GM18517 (cell line): Measurements from ENCODE around the gene CYTL1.
"Not testable (repeated sequence)": the region's sequence is repeated elsewhere in the genome, so short reads cannot be mapped to it uniquely, and the experiment has no call there.

Source experiments
- ATAC-seq: cut with Tn5 transposase; IDR thresholded peaks from one replicate; pipeline ENCODE4 v1.9.1; 2021; ENCODE audit warnings: mild to moderate bottlenecking, moderate library complexity; ENCODE audit not compliant: unreplicated experiment

CYTL1 gene

DNA sequence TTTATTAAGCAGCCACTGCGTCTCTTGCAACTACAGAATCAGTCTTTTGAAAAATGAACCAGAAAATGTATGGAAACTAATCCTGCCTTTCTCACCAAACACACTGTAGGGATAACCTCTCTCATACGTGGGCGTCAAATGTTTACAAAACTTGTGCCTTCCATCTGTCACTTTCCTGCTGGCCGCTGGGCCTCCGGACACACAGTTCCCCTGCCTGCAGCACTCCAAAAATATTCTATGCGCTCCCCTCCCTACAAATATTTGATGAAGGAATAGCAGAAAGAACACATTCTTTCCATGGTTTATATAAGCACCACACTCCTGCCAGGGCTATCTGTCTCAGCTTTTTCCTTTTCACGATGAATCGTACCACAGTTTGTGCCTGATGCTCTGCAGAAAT lies 14.9 kb upstream of the CYTL1 start:
- ATAC-seq, result no peak

DNA sequence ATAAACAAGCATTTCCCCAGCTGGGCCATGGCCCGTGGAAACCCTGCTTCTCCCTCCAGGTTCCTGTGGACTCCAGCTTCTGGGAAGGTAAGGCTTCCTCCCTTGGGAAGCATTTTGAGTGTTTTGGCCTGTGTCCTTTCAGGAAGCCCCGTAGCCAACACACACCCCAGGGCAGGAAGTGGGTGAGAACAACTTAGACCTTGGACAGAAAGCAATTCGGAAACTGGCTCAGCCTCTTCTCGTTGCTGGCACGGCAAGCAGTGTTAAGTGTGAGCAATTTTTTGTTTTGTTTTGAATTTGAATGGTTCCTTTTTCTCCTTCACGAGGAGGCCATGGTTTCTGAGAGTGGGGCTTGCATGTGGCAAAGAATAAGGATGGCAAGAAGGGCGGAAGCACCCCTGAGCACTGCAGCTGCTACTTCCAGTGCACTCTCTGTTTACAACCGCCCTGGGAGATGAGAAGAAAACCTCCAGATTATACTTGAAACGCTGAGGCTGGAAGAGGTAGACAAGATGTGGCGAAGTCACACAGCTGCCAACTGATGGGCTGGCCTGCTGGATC lies 14.1 kb upstream of the CYTL1 start:
- ATAC-seq, result no peak

DNA sequence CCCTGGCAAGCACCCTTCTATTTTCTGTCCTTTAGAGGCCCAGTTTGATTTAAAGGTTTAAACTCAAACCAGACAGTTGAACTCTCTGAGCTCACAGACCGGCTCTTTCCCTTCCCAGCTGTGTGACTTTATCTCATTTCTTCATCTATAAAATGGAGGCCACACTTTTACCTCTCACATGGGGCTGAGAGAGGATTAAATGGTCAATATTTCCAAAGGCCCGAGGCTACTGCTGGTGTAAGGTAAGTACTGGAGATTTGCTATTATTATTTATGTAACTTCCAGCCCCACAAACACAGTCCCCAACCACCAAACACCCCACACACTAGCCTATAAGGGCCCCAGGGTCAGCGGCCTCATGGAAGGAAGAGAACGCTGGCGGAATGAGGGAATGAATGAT lies 13.6 kb upstream of the CYTL1 start:
- ATAC-seq, result no peak

DNA sequence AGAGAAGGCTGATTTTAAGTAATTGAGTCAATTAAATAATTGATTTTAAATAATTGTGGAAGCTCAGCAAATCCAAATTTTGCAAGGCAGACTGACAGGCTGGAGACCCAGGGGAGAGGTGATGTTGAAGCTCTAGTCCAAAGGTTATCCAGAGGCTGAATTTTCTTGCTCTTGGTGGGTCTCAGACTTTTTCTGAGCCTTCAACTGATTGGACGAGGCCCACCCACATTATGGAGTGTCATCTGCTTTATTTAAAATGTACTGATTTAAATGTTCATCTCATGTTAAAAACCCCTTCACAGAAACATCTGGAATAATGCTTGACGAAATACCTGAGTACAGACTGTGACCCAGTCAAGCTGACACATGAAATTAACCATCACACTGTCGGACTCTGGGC lies 11.7 kb upstream of the CYTL1 start:
- no peak for ATAC-seq

DNA sequence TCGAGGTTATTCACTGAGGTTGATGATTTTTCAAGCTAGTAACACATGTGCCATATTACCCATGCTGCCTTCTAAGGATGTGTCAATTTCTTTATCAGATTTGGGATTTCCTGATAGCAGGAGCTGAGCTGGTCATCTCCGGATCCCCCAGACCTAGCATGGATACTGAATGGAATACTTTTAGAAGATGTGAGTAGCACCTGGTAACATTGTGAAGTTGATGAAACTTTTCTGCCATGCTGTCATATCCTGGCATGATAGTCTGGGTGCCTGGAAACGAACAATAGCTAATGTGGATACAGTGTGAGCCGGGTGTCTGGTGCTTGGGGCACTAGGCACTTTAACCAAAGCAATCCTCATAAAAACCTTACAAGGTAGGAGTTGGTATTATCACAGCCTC lies 11.0 kb upstream of the CYTL1 start:
- ATAC-seq, result no peak

DNA sequence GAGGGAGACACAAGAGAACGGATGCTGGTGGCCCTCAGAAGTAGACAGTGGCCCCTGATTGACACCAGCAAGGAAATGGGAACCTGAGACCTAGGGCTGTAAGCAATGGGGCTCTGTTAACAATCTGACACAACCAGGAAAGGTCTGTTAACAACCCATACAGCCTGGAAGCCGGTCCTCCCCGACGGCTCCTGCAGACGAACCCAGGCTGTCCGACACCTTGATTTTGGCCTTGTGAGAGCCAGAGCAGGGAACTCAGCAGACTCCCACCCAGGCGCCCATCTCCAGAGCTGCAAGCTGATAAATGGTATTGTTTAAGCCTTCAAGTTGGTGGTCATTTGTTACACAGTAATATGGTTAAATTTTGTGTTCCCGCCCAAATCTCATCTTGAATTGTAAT lies 10.2 kb upstream of the CYTL1 start:
- no peak for ATAC-seq

DNA sequence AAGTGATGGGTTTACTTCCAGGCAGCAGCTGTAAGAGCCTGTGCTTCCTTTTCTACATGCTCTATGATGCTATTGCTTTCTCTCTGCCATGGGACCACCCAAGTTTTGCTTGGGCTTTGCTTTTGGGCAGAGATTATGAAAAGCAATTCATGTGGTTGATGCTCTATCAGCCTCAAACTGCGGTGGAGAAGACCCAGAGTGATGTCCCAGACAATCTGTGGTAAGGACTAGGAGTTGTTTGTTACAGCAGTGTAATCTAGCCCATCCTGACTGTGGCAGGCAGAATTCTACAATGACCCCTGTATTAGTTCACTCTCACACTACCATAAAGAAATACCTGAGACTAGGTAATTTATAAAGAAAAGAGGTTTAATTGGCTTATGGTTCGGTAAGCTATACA lies 9.2 kb upstream of the CYTL1 start:
- ATAC-seq, result no peak

DNA sequence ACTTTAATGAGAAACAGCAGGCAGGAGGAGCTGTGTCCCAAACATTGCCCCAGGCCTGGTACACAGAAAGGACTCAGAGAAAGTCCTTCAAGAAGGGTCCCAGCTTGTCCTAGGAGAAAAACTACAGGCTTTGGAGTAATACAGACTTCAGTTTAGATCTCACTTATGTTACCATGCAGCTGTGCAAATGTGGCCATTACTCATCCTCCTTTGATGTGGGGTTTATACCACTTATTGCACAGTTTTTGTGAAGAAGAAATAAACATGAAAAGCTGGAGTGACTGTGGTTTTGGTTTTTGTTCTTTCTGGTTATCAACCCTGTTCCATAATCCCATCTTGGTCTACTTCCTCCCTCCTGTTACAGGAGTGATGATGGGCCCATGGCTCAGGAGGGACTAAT lies 8.1 kb upstream of the CYTL1 start:
- no peak for ATAC-seq

DNA sequence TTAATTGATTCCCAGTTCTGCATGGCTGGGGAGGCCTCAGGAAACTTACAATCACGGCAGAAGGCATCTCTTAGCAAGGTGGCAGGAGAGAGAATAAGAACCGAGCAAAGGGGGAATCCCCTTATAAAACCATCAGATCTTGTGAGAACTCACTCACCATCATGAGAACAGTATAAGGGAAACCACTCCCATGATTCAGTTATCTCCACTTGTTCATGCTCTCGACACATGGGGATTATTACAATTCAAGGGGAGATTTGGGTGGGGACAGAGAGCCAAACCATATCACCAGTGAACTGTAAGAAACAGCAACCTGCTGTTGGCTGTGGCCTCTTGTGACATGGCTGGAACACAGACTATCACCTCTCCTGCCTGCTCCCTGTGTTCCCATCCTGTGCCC lies 7.1 kb upstream of the CYTL1 start:
- ATAC-seq, result no peak

DNA sequence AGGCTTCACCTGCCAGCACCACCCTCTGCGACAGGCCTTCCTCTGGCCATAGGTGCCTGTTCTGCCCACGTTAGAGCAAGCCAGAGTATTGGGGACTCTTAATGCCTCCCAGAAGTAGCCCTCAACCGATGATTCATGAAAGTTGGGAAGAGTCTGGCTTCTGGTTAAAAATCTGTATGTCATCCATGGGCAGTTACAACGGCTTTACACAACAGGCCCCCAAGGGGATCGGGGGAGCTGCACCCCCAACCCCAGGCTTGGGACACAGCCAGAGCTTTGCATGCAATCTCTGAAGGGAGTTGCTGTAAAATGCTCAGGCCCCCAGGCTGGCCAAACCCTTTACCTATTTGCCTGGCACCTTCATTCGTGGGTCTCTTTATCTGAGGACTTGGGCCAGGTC lies 5.4 kb upstream of the CYTL1 start:
- ATAC-seq, result no peak

DNA sequence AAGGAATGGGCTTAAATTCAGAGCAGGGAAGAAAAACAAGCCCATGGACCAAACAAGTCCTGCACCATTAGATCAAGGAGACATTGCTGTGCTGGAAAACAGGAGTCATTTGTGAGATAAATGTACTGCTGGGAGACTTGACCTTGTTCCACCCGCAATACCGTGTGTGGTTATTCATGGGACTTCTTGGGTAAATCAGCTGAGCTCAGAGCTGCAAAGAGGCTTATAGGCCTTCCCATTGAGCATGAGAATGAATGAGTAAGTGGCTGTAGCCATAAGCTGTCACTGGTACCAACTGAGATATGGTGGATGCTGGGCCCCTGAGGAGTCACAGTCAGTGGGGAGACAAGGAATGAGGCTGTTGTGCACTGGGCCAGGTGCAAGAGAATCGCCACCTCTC lies 2.3 kb upstream of the CYTL1 start:
- ATAC-seq, result no peak

DNA sequence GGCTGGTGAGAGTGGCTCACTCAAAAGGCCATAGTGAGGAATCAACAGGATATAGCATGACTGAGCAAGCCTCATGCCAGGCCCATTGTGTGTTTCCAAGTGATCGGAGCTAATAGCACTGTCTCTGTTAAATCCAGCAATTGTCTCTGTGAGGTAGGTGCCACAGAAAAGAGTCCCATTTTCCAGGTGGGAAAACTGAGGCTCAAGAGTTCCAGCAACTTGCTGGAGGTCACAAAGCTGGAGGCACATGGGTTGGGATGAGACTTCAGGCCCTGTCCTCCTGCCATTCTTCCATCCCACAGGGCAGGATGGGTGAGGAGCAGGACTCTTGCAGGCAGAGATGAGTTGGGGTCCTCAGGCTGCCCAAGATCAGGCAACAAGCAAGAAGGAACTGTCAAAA lies 1.1 kb upstream of the CYTL1 start:
- ATAC-seq, result no peak

DNA sequence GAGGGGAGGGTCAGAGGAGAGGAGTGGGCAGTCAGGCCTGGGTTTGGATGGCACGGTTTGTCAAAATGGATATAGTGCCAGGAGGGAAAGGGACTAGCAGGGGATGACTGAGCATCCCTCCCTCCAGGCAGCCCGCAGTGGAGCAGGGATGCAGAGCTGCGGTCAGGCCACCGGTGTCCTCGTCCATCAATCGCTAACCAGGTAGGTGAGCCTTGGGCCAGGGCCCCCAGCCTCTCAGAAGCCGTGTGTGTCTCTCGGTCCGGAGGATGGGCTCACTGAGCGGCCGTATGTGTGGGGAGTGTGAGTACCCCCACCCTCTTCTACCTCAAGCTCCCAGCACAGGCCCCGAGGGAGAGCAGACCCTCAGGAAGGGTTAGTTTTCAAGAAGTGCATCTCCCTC lies 538 bp upstream of the CYTL1 start:
- no peak for ATAC-seq

DNA sequence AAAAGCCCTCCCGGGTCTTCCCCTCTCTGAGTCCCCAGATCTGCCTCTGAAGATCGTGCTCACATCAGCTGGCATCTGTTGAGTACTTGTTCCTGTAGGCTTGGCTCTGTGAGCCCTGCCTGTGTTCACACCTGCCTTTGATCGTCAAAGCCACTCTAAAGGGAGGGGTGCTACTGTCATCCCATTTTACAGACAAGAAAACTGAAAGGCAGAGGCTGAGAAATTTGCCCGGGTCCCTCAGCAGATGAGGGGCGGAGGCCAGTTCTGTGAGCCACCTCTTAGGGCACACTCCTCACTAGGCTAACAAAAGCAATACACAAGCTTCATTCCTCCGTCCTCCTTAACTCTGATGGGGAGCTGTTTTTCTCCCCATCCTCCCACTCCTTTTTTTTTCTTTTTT lies 655 bp downstream of the CYTL1 start:
- no peak for ATAC-seq

DNA sequence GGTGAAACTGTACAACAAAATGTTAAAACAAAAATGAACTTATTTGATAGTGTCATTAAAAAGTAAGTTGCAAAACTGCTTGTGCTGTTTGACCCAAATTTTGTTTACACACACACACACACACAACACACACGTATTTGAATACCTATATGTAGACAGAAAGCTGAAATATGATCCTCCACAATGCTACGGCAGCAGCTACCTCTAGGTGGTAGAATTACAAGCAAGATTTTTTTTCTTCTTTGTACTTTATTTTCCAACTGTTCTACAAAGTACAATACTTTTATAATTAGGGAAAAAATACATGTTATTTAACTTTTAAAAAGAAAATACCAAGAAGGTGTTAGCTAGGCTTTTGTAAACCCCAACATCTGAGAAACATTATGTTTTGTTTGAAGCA lies 1.2 kb downstream of the CYTL1 start:
- ATAC-seq, result no peak

DNA sequence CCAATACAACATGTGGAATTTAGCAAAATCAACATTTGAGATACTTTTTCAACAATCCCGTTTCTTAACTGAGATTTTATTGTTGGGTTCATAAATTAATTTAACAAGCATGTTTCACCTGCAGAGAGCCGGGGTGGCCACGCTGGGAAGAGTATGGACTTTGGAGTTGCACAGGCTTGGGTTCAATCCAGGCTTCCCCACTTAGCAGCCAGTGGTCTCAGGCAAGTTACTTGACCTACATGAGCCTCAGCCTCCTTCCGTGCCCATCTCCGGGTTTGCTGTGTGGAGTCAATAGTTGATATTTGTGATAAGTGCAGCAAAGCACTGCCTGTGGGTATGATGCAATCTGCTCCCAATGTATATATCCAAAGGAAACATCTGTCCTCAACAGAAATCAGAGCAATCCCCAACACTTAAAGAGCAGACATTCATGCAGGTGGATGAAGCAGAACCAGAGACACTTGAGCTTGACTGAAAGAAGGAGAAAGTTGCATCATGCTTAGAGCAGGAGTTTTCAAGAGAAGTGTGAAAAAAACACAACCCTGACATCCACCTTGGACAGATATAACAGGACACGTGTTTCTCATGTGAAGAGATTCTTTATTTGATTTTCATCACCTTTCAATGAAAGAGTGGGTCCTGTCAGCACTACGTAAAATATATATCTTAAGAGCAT lies 5.1 kb downstream of the CYTL1 start:
- no peak for ATAC-seq

DNA sequence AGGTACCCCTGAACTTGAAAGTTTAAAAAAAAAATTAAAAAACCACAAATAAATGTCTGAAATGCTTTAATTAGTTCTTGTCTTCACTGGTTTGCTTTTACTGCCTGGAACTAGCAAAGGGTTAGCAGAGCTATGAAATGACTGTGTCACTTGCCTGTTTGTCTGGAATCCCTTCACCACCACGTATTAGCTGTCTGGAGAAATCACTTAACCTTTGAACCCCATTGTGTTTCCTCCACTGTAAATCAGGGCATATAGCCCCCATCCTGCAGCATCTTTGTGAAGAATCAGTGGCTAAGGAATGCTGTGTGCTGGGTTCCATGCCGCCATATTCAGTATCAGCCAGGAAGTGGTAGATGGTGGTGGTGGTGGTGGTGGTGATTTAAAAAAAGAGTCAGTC lies 6.3 kb downstream of the CYTL1 start:
- no peak for ATAC-seq

DNA sequence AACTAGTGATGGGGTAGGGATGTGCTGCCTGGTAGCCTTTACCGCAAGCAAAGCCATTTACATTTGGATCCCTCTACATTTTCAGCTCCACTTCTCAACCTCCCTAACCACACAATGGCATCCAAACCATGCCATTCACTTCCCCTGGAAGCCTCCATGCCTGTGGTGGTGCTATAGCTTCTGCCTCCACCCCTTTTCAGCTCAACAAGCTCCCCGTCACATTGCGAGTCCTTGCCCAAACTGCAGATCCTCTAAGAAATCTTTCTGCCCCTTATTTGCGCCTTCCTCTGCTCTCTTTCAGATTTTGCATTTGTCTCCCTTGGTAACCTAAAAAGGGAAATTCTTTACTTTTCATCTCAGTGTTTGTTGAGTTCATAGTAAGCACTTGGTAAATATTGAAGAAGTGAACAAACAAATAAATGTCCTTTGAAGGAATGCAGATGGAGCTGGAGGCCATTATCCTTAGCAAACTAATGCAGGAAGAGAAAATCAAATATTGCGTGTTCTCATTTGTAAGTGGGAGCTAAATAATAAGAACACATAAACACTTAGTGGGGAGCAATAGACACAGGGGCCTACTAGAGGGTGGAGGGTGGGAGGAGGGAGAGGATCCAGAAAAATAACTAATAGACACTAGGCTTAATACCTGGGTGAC lies 6.9 kb downstream of the CYTL1 start:
- ATAC-seq, result no peak

DNA sequence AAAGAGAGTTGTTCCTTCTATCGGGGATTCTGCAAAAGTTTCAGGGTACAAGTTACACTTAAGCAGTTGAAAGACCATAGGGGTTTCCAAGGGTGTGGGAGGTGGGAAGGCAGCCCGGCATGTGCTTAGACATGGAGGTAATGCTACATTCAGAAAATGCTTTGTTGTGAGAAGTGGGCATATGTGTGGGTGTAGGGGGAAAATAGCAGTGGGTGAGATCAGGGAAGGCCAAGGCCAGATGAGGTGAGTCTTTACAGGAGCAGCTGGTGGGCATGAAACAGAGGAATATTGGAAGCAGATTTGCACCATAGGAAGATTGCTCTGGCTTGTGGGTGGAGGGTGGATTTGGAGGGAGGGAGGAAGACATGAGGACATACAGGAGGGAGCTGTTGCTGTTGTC lies 8.3 kb downstream of the CYTL1 start:
- ATAC-seq, result no peak

DNA sequence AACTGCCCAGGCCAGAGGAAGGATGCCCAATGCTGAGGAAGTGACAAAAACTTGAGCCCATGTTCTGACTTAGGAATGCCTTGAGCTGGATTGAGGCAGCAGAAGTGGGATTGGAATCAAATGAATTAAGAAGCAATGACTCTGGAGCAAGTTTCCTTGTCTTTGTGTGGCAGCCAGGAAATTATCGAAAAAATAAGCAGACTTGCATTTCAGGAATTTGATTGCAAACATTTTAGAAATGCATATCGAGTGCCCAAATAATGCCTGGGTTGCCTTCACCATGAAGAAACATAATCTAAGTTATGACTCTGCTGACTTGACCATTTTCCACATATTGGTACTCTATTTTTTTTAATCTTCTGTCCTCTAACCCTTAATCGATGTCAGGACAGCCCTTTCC lies 9.5 kb downstream of the CYTL1 start:
- no peak for ATAC-seq

DNA sequence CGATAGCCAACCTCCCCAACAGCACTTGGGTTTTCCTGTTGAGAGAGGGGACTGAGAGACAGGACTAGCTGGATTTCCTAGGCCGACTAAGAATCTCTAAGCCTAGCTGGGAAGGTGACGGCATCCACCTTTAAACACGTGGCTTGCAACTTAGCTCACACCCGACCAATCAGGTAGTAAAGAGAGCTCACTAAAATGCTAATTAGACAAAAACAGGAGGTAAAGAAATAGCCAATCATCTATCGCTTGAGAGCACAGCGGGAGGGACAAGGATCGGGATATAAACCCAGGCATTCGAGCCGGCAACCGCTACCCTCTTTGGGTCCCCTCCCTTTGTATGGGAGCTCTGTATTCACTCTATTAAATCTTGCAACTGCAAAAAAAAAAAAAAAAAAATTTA lies 12.3 kb downstream of the CYTL1 start:
- not testable (repeated sequence) for ATAC-seq

DNA sequence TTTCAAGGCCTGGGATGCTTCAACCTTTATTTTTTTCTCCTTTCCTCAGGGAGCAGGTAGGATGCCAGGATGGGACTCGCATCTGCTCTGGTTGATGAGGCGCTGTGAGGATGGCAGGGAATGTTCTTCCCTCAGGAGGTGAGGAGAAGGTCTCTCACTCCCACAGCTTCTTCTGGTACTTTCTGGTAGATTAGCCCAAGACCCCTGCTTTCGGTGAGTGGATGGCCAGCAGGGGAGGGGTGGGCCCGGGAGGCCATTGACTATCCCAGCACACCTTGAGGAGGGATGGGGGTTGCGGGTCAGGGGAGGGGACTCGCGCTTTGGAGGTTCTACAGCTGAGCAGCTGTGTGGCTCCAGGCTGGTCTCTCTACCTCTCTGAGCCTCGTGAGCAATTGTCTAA lies 14.8 kb downstream of the CYTL1 start:
- ATAC-seq, result no peak

DNA sequence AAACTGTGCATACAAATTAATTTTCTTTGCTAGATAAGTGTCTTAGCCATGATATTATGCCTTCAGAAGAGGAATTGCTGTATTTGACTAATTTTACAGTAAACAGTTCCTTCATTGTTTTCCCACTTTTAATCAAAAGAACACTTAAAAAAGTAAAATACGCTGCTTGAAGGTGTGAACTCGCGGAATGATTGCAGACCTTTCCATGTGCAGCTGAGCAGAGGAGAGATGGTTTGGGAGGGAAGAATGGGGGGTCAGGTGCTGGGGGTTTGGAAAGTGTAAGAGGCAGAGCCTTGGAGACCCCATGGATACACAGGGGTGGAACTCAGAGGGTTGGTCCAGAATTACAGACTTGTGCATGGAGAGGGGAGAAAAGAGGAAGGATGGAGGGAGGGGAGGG lies 15.3 kb downstream of the CYTL1 start:
- no peak for ATAC-seq
